ENCODE results near the gene ATG14.

Gene ATG14

GRCh38 chr14:55427439-55427838 is 15.8 kb upstream of the ATG14 start:
- no peak for TF ChIP-seq CTCF (IDR thresholded peaks at IDR 0.05)

GRCh38 chr14:55426891-55427290 is 15.3 kb upstream of the ATG14 start:
- no peak for TF ChIP-seq CTCF (IDR thresholded peaks at IDR 0.05)

GRCh38 chr14:55425091-55425490 is 13.5 kb upstream of the ATG14 start:
- TF ChIP-seq CTCF (IDR thresholded peaks at IDR 0.05), result no peak

GRCh38 chr14:55423969-55424368 is 12.3 kb upstream of the ATG14 start:
- no peak for TF ChIP-seq CTCF (IDR thresholded peaks at IDR 0.05)

- TF ChIP-seq CTCF (IDR thresholded peaks at IDR 0.05), result no peak
Measured at GRCh38 chr14:55419663-55420062, 8.0 kb upstream of the ATG14 start.

GRCh38 chr14:55418411-55418810 is 6.8 kb upstream of the ATG14 start:
- no peak for TF ChIP-seq CTCF (IDR thresholded peaks at IDR 0.05)

GRCh38 chr14:55417955-55418354 is 6.3 kb upstream of the ATG14 start:
- TF ChIP-seq CTCF (IDR thresholded peaks at IDR 0.05), result no peak

GRCh38 chr14:55416866-55417265 is 5.2 kb upstream of the ATG14 start:
- peak; percentile 52 for TF ChIP-seq CTCF (IDR thresholded peaks at IDR 0.05)

Data from LNCAP (cell line).